K562 (cell line): ENCODE results near the gene NEIL1. TPM values are rescaled to one million over a fixed set of nuclear protein-coding genes. Genes with fewer than 3 reads are reported as not detected.
"Not testable (repeated sequence)": the region's sequence is repeated elsewhere in the genome, so short reads cannot be mapped to it uniquely, and the experiment has no call there.

Experiments used
- ATAC-seq: fragments of 200-7000 bp; cut with Tn5 transposase; 3 replicates; pipeline ENCODE4 v1.9.1; 2020; ENCODE audit warnings: moderate library complexity
- BruUV-seq: library from RNA; stranded (reverse); fragments of 400-500 nt; replicated peaks from 2 replicates; lab custom pipeline; 2021; lab: Mats Ljungman, UMichigan
- CTCF ChIA-PET: fragments of 300-600 bp; formaldehyde crosslinking; extraction: SDS; loops from one replicate; lab custom pipeline; 2021; ENCODE audit warnings: low intra/inter-chr PET ratio; lab: Yijun Ruan, JAX
- POLR2A ChIA-PET: fragments of 300-600, 350-650 bp; sonication (Branson Sonifier 250); formaldehyde crosslinking; extraction: SDS; loops from one replicate; lab custom pipeline; 2021; ENCODE audit warnings: antibody characterized with exemption, inconsistent platforms; lab: Yijun Ruan, JAX
- DNase-seq, 4 experiments: peaks; one replicate each; pipeline versions ENCODE4 v3.0.0 to v3.0.0-alpha.2; 2011 to 2018; ENCODE audit warnings: low spot score in 3 of 4, mixed read lengths in 3 of 4; ENCODE audit errors: extremely low read depth in 1 of 4
- FAIRE-seq: peaks from 2 replicates; lab custom pipeline; 2011; peaks lifted over from hg19 to GRCh38; lab: Jason Lieb, UNC
- H2AFZ ChIP-seq: 2 replicates; pipeline ENCODE4 v1.6.0; 2011; ENCODE audit warnings: low read depth, low read length, control low read depth, inconsistent platforms
- H3K27ac ChIP-seq: fragments of 200-600 bp; 3 replicates; pipeline ENCODE4 v1.8.0; 2011; ENCODE audit warnings: low read depth, mild to moderate bottlenecking, control low read depth, inconsistent platforms, low read length, moderate library complexity, mixed read lengths; ENCODE audit errors: extremely low read depth
- H3K27me3 ChIP-seq, 2 experiments: fragments of 300-600 bp in 1 of 2; 2 replicates in 1 of 2; 3 replicates in 1 of 2; pipeline versions ENCODE4 v1.6.0 to v1.8.0; 2011; ENCODE audit warnings: inconsistent platforms in 2 of 2, low read length in 2 of 2, mild to moderate bottlenecking in 1 of 2, mixed read lengths in 1 of 2, moderate library complexity in 1 of 2; ENCODE audit not compliant: control insufficient read depth in 2 of 2, insufficient read depth in 2 of 2
- H3K36me3 ChIP-seq: fragments of 300-600 bp; 3 replicates; pipeline ENCODE4 v1.8.0; 2011; ENCODE audit warnings: mild to moderate bottlenecking, low read length, inconsistent platforms; ENCODE audit not compliant: control insufficient read depth, insufficient read depth
- H3K4me1 ChIP-seq, 2 experiments: fragments of 200-600 bp in 1 of 2; replicated peaks in 1 of 2; 2 replicates in 1 of 2; 3 replicates in 1 of 2; pipeline versions ENCODE4 v1.5.1 to v1.8.0; 2011; ENCODE audit warnings: inconsistent platforms in 2 of 2, low read length in 2 of 2, mild to moderate bottlenecking in 1 of 2, mixed read lengths in 1 of 2, moderate library complexity in 1 of 2; ENCODE audit not compliant: control insufficient read depth in 2 of 2, insufficient read depth in 2 of 2
- H3K4me2 ChIP-seq: 2 replicates; pipeline ENCODE4 v1.6.1; 2011; ENCODE audit warnings: low read length, control low read depth, inconsistent platforms, mixed read lengths; ENCODE audit not compliant: insufficient read depth
- H3K4me3 ChIP-seq: fragments of 200-600 bp; sonication (generic), shearing (Covaris generic); 2 replicates; pipeline ENCODE4 v1.5.1; 2016; ENCODE audit warnings: control low read depth, inconsistent platforms
- H3K79me2 ChIP-seq: fragments of 200-600 bp; 3 replicates; pipeline ENCODE4 v1.8.0; 2011; ENCODE audit warnings: low read length, inconsistent platforms; ENCODE audit not compliant: control insufficient read depth, insufficient read depth
- H3K9ac ChIP-seq, 2 experiments: 2 replicates each; pipeline versions ENCODE4 v1.6.0 to v1.6.1; 2011; ENCODE audit warnings: low read depth in 2 of 2, low read length in 2 of 2, control low read depth in 1 of 2, inconsistent platforms in 1 of 2, mild to moderate bottlenecking in 1 of 2, mixed read lengths in 1 of 2; ENCODE audit not compliant: insufficient read depth in 1 of 2
- H3K9me1 ChIP-seq: one replicate; pipeline ENCODE4 v1.6.0; 2011; ENCODE audit warnings: inconsistent platforms, mild to moderate bottlenecking, low read length, moderate library complexity; ENCODE audit not compliant: control insufficient read depth, insufficient read depth
- H3K9me3 ChIP-seq: replicated peaks from 2 replicates; pipeline ENCODE4 v1.5.1; 2011; ENCODE audit warnings: low read depth, low read length, inconsistent platforms; ENCODE audit not compliant: control insufficient read depth, insufficient read depth
- H4K20me1 ChIP-seq: replicated peaks from 2 replicates; pipeline ENCODE4 v1.6.1; 2011; ENCODE audit warnings: low read length, inconsistent platforms, mixed read lengths; ENCODE audit not compliant: control insufficient read depth, insufficient read depth
- NR1H2 ChIP-seq: sonication (generic); formaldehyde crosslinking; IDR thresholded peaks from 2 replicates; pipeline ENCODE4 v1.4.0; 2020; ENCODE audit warnings: mild to moderate bottlenecking, missing genetic modification reagents
- OTX1 ChIP-seq: fragments of 450-650 bp; formaldehyde crosslinking; IDR thresholded peaks from 2 replicates; pipeline ENCODE4 v1.4.0; 2022; ENCODE audit warnings: mild to moderate bottlenecking
- SMARCB1 ChIP-seq: IDR thresholded peaks from 2 replicates; pipeline ENCODE4 v1.6.1; 2011; ENCODE audit warnings: improper control_type of control experiment, low read depth; ENCODE audit not compliant: insufficient read length
- ZNF143 ChIP-seq: sonication (generic); formaldehyde crosslinking; IDR thresholded peaks from 2 replicates; pipeline ENCODE4 v1.9.0; 2022; ENCODE audit warnings: mild to moderate bottlenecking, missing genetic modification reagents
- WGBS: fragments of 100-300 bp; shearing (Covaris generic); methylation state at CpG from one replicate; pipeline ENCODE4 v1.1.6; 2016; ENCODE audit warnings: low coverage, mixed read lengths; ENCODE audit not compliant: insufficient coverage; ENCODE audit errors: missing lambda C conversion rate; 5-methylcytosine and 5-hydroxymethylcytosine counted together
- in situ Hi-C: fragments of 300-500 bp; cut with MboI; formaldehyde crosslinking; loops from 4 replicates; pipeline ENCODE4 v1.15.0; 2018; ENCODE audit warnings: inconsistent platforms, mixed read lengths
- intact Hi-C: fragments of 100-400 bp; cut with micrococcal nuclease; formaldehyde crosslinking; loops from 2 replicates; pipeline ENCODE4 v1.14.2; 2022
- polyA plus RNA-seq, 8 experiments: library from polyadenylated mRNA; depleted of rRNA in 4 of 8; stranded (reverse) in 5 of 8; unstranded in 3 of 8; fragments of >200 nt; fragmentation: Nextera tagmentation in 2 of 8; fragmentation: Illumina TruSeq in 1 of 8; extraction: Ambion mirVana in 2 of 8; extraction: Trizol in 1 of 8; gene quantifications; 2 replicates each; pipeline versions ENCODE4 v1.2.1 to v1.2.3, GENCODE V29; 2011 to 2014; ENCODE audit warnings: inconsistent platforms in 1 of 8, missing spikeins in 1 of 8
- total RNA-seq, 7 experiments: library from RNA; depleted of rRNA in 6 of 7; stranded (reverse); fragments of >200 nt in 6 of 7; fragmentation: Illumina TruSeq in 2 of 7; extraction: Trizol in 2 of 7; gene quantifications; 2 replicates each; pipeline versions ENCODE4 v1.2.1 to v1.2.3, GENCODE V29; 2011 to 2021; ENCODE audit warnings: low replicate concordance in 1 of 7
- TF ChIP-seq, protein P1 (sequence below): sonication (generic); IDR thresholded peaks from 2 replicates; pipeline ENCODE4 v1.6.1; 2016
- TF ChIP-seq, protein P2 (sequence below): fragments of 250-450 bp; sonication (Bioruptor Pico); IDR thresholded peaks from 2 replicates; pipeline ENCODE4 v1.8.0; 2022; ENCODE audit warnings: inconsistent platforms, mild to moderate bottlenecking, moderate library complexity, borderline replicate concordance
- TF ChIP-seq, protein P3 (sequence below): fragments of 450-650 bp; formaldehyde crosslinking; conservative IDR thresholded peaks from 2 replicates; pipeline ENCODE4 v1.4.0; 2022; ENCODE audit warnings: mild to moderate bottlenecking, missing genetic modification characterization

Gene NEIL1
- total and polyA plus RNA-seq, 9 of the 15 experiments (the other 6 are each of a cell fraction or from before 2014, with no cell fraction given) = 0.14 to 4.3 (median 2.4) TPM

DNA sequence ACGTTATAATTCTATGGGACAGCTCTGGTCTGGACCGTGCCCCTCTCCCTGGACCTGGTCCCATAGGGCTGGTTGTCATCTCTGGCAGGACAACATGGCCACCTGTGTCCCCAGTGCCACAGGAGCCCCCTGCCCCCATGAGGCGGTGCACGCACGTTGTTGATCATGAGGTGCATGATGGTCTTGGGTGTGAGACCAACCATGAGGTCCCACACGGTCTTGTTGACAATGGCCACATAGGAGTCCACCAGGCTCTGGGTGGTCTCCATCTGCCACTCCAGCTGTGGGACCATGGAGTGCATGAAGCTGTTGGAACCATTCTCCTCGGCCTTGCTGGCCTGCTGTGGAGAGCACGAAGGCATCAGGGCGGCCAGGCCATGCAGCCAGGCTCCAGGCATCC is 44.5 kb upstream of the NEIL1 start (continued):
- TF ChIP-seq, protein P1, sequence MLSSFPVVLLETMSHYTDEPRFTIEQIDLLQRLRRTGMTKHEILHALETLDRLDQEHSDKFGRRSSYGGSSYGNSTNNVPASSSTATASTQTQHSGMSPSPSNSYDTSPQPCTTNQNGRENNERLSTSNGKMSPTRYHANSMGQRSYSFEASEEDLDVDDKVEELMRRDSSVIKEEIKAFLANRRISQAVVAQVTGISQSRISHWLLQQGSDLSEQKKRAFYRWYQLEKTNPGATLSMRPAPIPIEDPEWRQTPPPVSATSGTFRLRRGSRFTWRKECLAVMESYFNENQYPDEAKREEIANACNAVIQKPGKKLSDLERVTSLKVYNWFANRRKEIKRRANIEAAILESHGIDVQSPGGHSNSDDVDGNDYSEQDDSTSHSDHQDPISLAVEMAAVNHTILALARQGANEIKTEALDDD = no peak

DNA sequence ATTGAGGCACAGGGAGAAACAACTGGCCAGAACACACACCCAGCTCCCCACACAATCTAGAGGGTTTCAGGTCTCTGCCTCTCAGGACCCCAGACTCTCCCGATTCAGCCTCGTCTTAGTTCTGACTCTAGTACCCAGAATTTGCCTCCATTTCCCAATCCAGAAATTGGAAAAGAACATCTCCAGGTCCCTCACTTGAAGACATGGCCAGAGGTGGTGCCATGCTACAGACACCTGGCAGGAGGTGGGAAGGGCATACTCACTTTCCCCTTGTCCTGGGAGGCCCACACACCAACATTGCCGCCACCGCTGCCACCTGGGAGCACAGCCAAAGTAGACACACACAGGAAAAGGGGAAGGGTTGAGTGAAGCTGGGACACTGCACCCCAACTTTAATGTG is 44.1 kb upstream of the NEIL1 start:
- H3K4me2 ChIP-seq, H3K4me1 ChIP-seq, H3K9ac ChIP-seq, H3K4me3 ChIP-seq, H4K20me1 ChIP-seq, DNase-seq, BruUV-seq, H3K9me3 ChIP-seq, CTCF ChIA-PET, H2AFZ ChIP-seq, ATAC-seq, intact Hi-C loops, H3K36me3 ChIP-seq, FAIRE-seq, H3K9me1 ChIP-seq, POLR2A ChIA-PET, H3K79me2 ChIP-seq, H3K27ac ChIP-seq: not testable (repeated sequence)
- H3K27me3 ChIP-seq = peaks cover 10 to 29% of the 10 kb centered on the region in 2 experiments; a peak in 4 of 5 replicates
- in situ Hi-C loops = loop anchor here (10.0 kb wide), 1 partner anchor 1238 kb away; no protein-coding TSS in a partner anchor
- WGBS = 13% methylated on average over 4 of the region's 4 CpGs

DNA sequence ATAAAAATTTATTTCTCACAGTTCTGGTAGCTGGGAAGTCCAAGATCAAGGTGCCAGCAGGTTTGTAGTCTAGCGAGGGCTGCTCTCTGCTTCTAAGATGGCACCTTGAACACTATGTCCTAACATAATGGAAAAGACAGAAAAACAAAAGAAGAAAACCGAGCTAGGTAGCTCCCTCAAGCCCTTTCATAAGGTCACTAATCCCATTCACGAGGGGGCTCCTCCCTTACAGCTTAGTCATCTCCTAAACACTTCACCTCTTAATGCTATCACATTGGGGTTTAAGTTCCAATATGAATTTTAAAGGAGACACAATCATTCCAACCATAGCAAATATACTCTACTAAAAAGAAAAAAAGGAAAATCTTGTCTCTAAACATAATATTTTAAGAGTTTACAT is 40.7 kb upstream of the NEIL1 start:
- Histone ChIP-seq H3K9me1 (no peaks in the 10 kb centered on the region), H3K4me3 (no peak overlapping the region), H4K20me1 (no peaks in the 10 kb centered on the region), H3K27ac (no peak overlapping the region), H3K36me3 (no peaks in the 10 kb centered on the region), H3K4me1 (peaks cover 0 to 4% of the 10 kb centered on the region in 2 experiments; a peak in 2 of 5 replicates), H3K79me2 (no peaks in the 10 kb centered on the region), H3K4me2 (no peak overlapping the region), H3K9me3 (no peaks in the 10 kb centered on the region), H2AFZ (no peak overlapping the region), H3K9ac (no peak overlapping the region), H3K27me3 (peaks cover 12 to 29% of the 10 kb centered on the region in 2 experiments)
- WGBS = 0% methylated on average over 3 of the region's 3 CpGs
- no peak for DNase-seq
- no peak for ATAC-seq
- no peak for FAIRE-seq
- ChIA-PET CTCF (no interaction called here), POLR2A (interaction anchor here (0.6 kb wide), 1 partner anchor 686 kb away, joined by 3 read pairs; no protein-coding TSS in a partner anchor)
- BruUV-seq = no TSS peak
- intact Hi-C loops (no loop called here), in situ Hi-C loops (loop anchor here (5.0 to 10.0 kb wide), 3 partner anchors 84 to 1241 kb away; no protein-coding TSS in a partner anchor)
- TF ChIP-seq, protein P2, sequence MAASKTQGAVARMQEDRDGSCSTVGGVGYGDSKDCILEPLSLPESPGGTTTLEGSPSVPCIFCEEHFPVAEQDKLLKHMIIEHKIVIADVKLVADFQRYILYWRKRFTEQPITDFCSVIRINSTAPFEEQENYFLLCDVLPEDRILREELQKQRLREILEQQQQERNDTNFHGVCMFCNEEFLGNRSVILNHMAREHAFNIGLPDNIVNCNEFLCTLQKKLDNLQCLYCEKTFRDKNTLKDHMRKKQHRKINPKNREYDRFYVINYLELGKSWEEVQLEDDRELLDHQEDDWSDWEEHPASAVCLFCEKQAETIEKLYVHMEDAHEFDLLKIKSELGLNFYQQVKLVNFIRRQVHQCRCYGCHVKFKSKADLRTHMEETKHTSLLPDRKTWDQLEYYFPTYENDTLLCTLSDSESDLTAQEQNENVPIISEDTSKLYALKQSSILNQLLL = no peak
- no peak for TF ChIP-seq ZNF143 (CRISPR knock-in tag)
- TF ChIP-seq OTX1 (CRISPR knock-in tag) = no peak
- TF ChIP-seq, protein P3, sequence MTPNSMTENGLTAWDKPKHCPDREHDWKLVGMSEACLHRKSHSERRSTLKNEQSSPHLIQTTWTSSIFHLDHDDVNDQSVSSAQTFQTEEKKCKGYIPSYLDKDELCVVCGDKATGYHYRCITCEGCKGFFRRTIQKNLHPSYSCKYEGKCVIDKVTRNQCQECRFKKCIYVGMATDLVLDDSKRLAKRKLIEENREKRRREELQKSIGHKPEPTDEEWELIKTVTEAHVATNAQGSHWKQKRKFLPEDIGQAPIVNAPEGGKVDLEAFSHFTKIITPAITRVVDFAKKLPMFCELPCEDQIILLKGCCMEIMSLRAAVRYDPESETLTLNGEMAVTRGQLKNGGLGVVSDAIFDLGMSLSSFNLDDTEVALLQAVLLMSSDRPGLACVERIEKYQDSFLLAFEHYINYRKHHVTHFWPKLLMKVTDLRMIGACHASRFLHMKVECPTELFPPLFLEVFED (CRISPR knock-in tag) = no peak
- no peak for TF ChIP-seq NR1H2
- no peak for TF ChIP-seq SMARCB1
